Prostate gland (tissue), 2 donors: ENCODE measurements around the gene SLC24A4.

Experiments
- CTCF ChIP-seq, 4 experiments: fragments of 200-600 bp in 2 of 4; fragments of 450-650 bp in 2 of 4; sonication (generic) in 2 of 4; IDR thresholded peaks; 1 replicate in 3 of 4; 2 replicates in 1 of 4; pipeline ENCODE4 v1.5.1; 2016 to 2019; ENCODE audit warnings: antibody characterized with exemption in 4 of 4, mild to moderate bottlenecking in 2 of 4, moderate library complexity in 2 of 4
- POLR2A ChIP-seq: fragments of 450-650 bp; IDR thresholded peaks from one replicate; pipeline ENCODE4 v1.6.1; 2016; ENCODE audit warnings: antibody characterized with exemption, mild to moderate bottlenecking
- POLR2AphosphoS5 ChIP-seq: sonication (generic); formaldehyde crosslinking; IDR thresholded peaks from one replicate; pipeline ENCODE4 v1.6.1; 2017; ENCODE audit warnings: antibody characterized with exemption

GRCh38 chr14:92392711-92393110, 69.7 kb downstream of the SLC24A4 start:
- no peak for TF ChIP-seq CTCF (IDR thresholded peaks at IDR 0.05)
- no peak for TF ChIP-seq POLR2A
- no peak for TF ChIP-seq POLR2AphosphoS5
